Measurements from ENCODE around the gene CYP26B1.

Gene CYP26B1

GRCh38 chr2:72134997-72135800, 12.5 kb downstream of the CYP26B1 start:
- Mint-ChIP-seq H3K27me3 (peaks cover 4 to 57% of the 10 kb centered on the region in 2 donors), H3K4me3 (no peak overlapping the region), H3K27ac (no peak overlapping the region), H3K9me3 (no peaks in the 10 kb centered on the region), H3K36me3 (ENCODE audit: insufficient read depth) (peaks cover 3% of the 10 kb centered on the region), H3K4me1 (ENCODE audit: low read depth in 2 of 2) (peaks cover 4 to 6% of the 10 kb centered on the region in 2 donors)
- ATAC-seq (replicated peaks) (no peak), DNase-seq (no peak)

GRCh38 chr2:72134408-72134996, 13.2 kb downstream of the CYP26B1 start:
- H3K27me3 Mint-ChIP-seq, result peaks cover 4 to 60% of the 10 kb centered on the region in 2 donors
- peaks cover 3% of the 10 kb centered on the region for H3K36me3 Mint-ChIP-seq (ENCODE audit: insufficient read depth)
- H3K9me3 Mint-ChIP-seq, result no peaks in the 10 kb centered on the region
- ATAC-seq (replicated peaks), result no peak
- DNase-seq, result no peak
- no peak overlapping the region for H3K27ac Mint-ChIP-seq
- peaks cover 4 to 6% of the 10 kb centered on the region in 2 donors for H3K4me1 Mint-ChIP-seq (ENCODE audit: low read depth in 2 of 2)
- H3K4me3 Mint-ChIP-seq, result no peak overlapping the region

GRCh38 chr2:72133721-72134407, 13.8 kb downstream of the CYP26B1 start:
- peaks cover 4 to 60% of the 10 kb centered on the region in 2 donors for H3K27me3 Mint-ChIP-seq
- DNase-seq (no peak), ATAC-seq (replicated peaks) (no peak)
- peaks cover 4 to 6% of the 10 kb centered on the region in 2 donors for H3K4me1 Mint-ChIP-seq (ENCODE audit: low read depth in 2 of 2)
- peaks cover 3% of the 10 kb centered on the region for H3K36me3 Mint-ChIP-seq (ENCODE audit: insufficient read depth)
- no peak overlapping the region for H3K27ac Mint-ChIP-seq
- no peaks in the 10 kb centered on the region for H3K9me3 Mint-ChIP-seq
- no peak overlapping the region for H3K4me3 Mint-ChIP-seq

- ATAC-seq (replicated peaks) (no peak), DNase-seq (no peak)
- peaks cover 4 to 60% of the 10 kb centered on the region in 2 donors for H3K27me3 Mint-ChIP-seq
- H3K4me3 Mint-ChIP-seq, result no peak overlapping the region
- H3K9me3 Mint-ChIP-seq, result no peaks in the 10 kb centered on the region
- H3K36me3 Mint-ChIP-seq (ENCODE audit: insufficient read depth), result peaks cover 3% of the 10 kb centered on the region
- H3K27ac Mint-ChIP-seq, result no peak overlapping the region
- peaks cover 4 to 6% of the 10 kb centered on the region in 2 donors for H3K4me1 Mint-ChIP-seq (ENCODE audit: low read depth in 2 of 2)
Observed at GRCh38 chr2:72132981-72133720, 14.5 kb downstream of the CYP26B1 start.

- no peak overlapping the region for H3K4me3 Mint-ChIP-seq
- H3K27ac Mint-ChIP-seq, result peak overlapping the region in 1 of 2 donors; percentile 41
- H3K36me3 Mint-ChIP-seq (ENCODE audit: insufficient read depth), result no peaks in the 10 kb centered on the region
- peaks cover 4 to 59% of the 10 kb centered on the region in 2 donors for H3K27me3 Mint-ChIP-seq
- H3K9me3 Mint-ChIP-seq, result no peaks in the 10 kb centered on the region
- ATAC-seq (replicated peaks), result no peak
- no peak for DNase-seq
- peaks cover 0 to 2% of the 10 kb centered on the region in 2 donors for H3K4me1 Mint-ChIP-seq (ENCODE audit: low read depth in 2 of 2)
Observed at GRCh38 chr2:72131916-72132841, 15.5 kb downstream of the CYP26B1 start.

GRCh38 chr2:72131371-72131891, 16.2 kb downstream of the CYP26B1 start:
- no peak for ATAC-seq (replicated peaks)

GRCh38 chr2:72130659-72131360, 16.9 kb downstream of the CYP26B1 start:
- H3K27ac Mint-ChIP-seq, result no peak overlapping the region
- H3K27me3 Mint-ChIP-seq, result peaks cover 8 to 69% of the 10 kb centered on the region in 2 donors
- no peak overlapping the region for H3K4me3 Mint-ChIP-seq
- DNase-seq (no peak), ATAC-seq (replicated peaks) (no peak)
- H3K9me3 Mint-ChIP-seq, result peaks cover 0 to 2% of the 10 kb centered on the region in 2 donors
- H3K4me1 Mint-ChIP-seq (ENCODE audit: low read depth in 2 of 2), result no peaks in the 10 kb centered on the region
- no peaks in the 10 kb centered on the region for H3K36me3 Mint-ChIP-seq (ENCODE audit: insufficient read depth)

More at GRCh38 chr2:72131371-72131891, 16.2 kb downstream of the CYP26B1 start:
- Mint-ChIP-seq H3K27me3 (peaks cover 5 to 63% of the 10 kb centered on the region in 2 donors), H3K4me1 (ENCODE audit: low read depth in 2 of 2) (no peaks in the 10 kb centered on the region), H3K9me3 (no peaks in the 10 kb centered on the region), H3K27ac (peak overlapping the region in 1 of 2 donors; percentile 41), H3K4me3 (no peak overlapping the region), H3K36me3 (ENCODE audit: insufficient read depth) (no peaks in the 10 kb centered on the region)
- DNase-seq, result no peak

- Mint-ChIP-seq H3K4me1 (ENCODE audit: low read depth in 2 of 2) (no peaks in the 10 kb centered on the region), H3K4me3 (no peak overlapping the region), H3K27ac (no peak overlapping the region), H3K9me3 (peaks cover 0 to 2% of the 10 kb centered on the region in 2 donors), H3K36me3 (ENCODE audit: insufficient read depth) (no peaks in the 10 kb centered on the region), H3K27me3 (peaks cover 8 to 59% of the 10 kb centered on the region in 2 donors)
- no peak for ATAC-seq (replicated peaks)
- DNase-seq, result no peak
Observed at GRCh38 chr2:72129681-72130340, 17.9 kb downstream of the CYP26B1 start.

GRCh38 chr2:72128843-72129227, 18.8 kb downstream of the CYP26B1 start:
- Mint-ChIP-seq H3K9me3 (peaks cover 0 to 2% of the 10 kb centered on the region in 2 donors), H3K27me3 (peaks cover 8 to 65% of the 10 kb centered on the region in 2 donors), H3K36me3 (ENCODE audit: insufficient read depth) (no peaks in the 10 kb centered on the region), H3K4me3 (no peak overlapping the region), H3K27ac (no peak overlapping the region), H3K4me1 (ENCODE audit: low read depth in 2 of 2) (no peaks in the 10 kb centered on the region)
- no peak for ATAC-seq (replicated peaks)
- DNase-seq, result no peak

- Mint-ChIP-seq H3K9me3 (peaks cover 0 to 2% of the 10 kb centered on the region in 2 donors), H3K27ac (no peak overlapping the region), H3K4me1 (ENCODE audit: low read depth in 2 of 2) (no peaks in the 10 kb centered on the region), H3K27me3 (peaks cover 8 to 59% of the 10 kb centered on the region in 2 donors), H3K36me3 (ENCODE audit: insufficient read depth) (no peaks in the 10 kb centered on the region), H3K4me3 (no peak overlapping the region)
- DNase-seq, result no peak
- no peak for ATAC-seq (replicated peaks)
Observed at GRCh38 chr2:72128059-72128842, 19.4 kb downstream of the CYP26B1 start.
